Osteoblast (primary cell): ENCODE measurements around the gene CYP19A1. TPM values are rescaled to one million over a fixed set of nuclear protein-coding genes. Genes with fewer than 3 reads are reported as not detected.

ENCODE experiments used
- DNase-seq: peaks from one replicate; pipeline ENCODE4 v3.0.0; 2011; ENCODE audit warnings: low spot score, mixed read lengths; ENCODE audit not compliant: insufficient read length; ENCODE audit errors: missing footprints
- H2AFZ ChIP-seq: 2 replicates; pipeline ENCODE4 v1.6.0; 2011; ENCODE audit warnings: mild to moderate bottlenecking, low read length
- H3K27ac ChIP-seq: 2 replicates; pipeline ENCODE4 v1.5.1; 2011; ENCODE audit warnings: mild to moderate bottlenecking, low read depth, low read length, moderate library complexity
- H3K27me3 ChIP-seq: 2 replicates; pipeline ENCODE4 v1.6.0; 2012; ENCODE audit warnings: mild to moderate bottlenecking, control low read depth, inconsistent platforms, low read length, moderate library complexity; ENCODE audit not compliant: insufficient read depth
- H3K36me3 ChIP-seq: 2 replicates; pipeline ENCODE4 v1.5.1; 2011; ENCODE audit warnings: mild to moderate bottlenecking, low read length, control low read depth, moderate library complexity; ENCODE audit not compliant: insufficient read depth
- H3K4me1 ChIP-seq: 2 replicates; pipeline ENCODE4 v1.5.1; 2011; ENCODE audit warnings: mild to moderate bottlenecking, low read length, control low read depth, moderate library complexity; ENCODE audit not compliant: insufficient read depth
- H3K4me2 ChIP-seq: 2 replicates; pipeline ENCODE4 v1.6.0; 2011; ENCODE audit warnings: mild to moderate bottlenecking, low read length; ENCODE audit not compliant: insufficient read depth
- H3K4me3 ChIP-seq: fragments of 200-600 bp; sonication (generic); 3 replicates; pipeline ENCODE4 v1.5.1; 2012; ENCODE audit warnings: mild to moderate bottlenecking, low read length, inconsistent platforms; ENCODE audit not compliant: insufficient read depth
- H3K79me2 ChIP-seq: 2 replicates; pipeline ENCODE4 v1.6.0; 2012; ENCODE audit warnings: mild to moderate bottlenecking, low read length, control low read depth, inconsistent platforms; ENCODE audit not compliant: insufficient read depth
- H3K9me3 ChIP-seq: 2 replicates; pipeline ENCODE4 v1.5.1; 2011; ENCODE audit warnings: low read depth, low read length, control low read depth
- H4K20me1 ChIP-seq: 2 replicates; pipeline ENCODE4 v1.6.0; 2012; ENCODE audit warnings: mild to moderate bottlenecking, low read length, control low read depth; ENCODE audit not compliant: insufficient read depth
- CTCF ChIP-seq: IDR thresholded peaks from 2 replicates; pipeline ENCODE4 v1.5.1; 2011; ENCODE audit warnings: mild to moderate bottlenecking, low read depth, low read length, moderate library complexity; ENCODE audit errors: extremely low read depth
- total RNA-seq: library from RNA; depleted of rRNA; stranded (reverse); fragments of >200 nt; gene quantifications from 2 replicates; pipeline ENCODE4 v1.2.3, GENCODE V29; 2012

CYP19A1 gene
- total RNA-seq, 1 donor: 2.2 TPM

DNA sequence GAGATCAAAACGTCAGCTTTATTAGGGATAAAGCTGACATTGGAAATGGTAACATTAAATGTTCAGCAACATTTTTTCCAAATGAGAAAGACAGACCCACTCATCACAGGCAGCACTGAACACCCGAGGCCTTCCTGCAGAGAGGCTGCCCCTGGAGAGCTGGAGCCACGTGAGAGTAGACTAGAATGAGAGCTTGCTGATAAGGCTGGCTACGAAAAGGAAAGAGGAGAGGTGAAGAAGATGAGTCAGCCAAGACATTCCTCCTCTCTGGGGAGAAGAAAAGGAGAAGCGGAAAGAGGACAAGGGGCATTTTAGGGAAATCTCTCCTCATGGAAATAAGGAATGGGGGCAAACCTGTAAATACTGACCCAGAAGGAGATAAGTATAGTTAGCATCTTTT, 7.3 kb downstream of the CYP19A1 start:
- DNase-seq: peak; percentile 72
- H3K9me3 ChIP-seq: no peaks in the 10 kb centered on the region
- H4K20me1 ChIP-seq: no peaks in the 10 kb centered on the region
- H3K36me3 ChIP-seq: no peaks in the 10 kb centered on the region
- no peaks in the 10 kb centered on the region for H3K79me2 ChIP-seq
- no peak overlapping the region for H3K4me2 ChIP-seq
- H3K4me3 ChIP-seq: no peak overlapping the region
- no peaks in the 10 kb centered on the region for H3K27me3 ChIP-seq
- peak overlapping the region; percentile 35 for H3K27ac ChIP-seq
- no peak for TF ChIP-seq CTCF
- H3K4me1 ChIP-seq: peaks cover 40% of the 10 kb centered on the region
- H2AFZ ChIP-seq: no peak overlapping the region

DNA sequence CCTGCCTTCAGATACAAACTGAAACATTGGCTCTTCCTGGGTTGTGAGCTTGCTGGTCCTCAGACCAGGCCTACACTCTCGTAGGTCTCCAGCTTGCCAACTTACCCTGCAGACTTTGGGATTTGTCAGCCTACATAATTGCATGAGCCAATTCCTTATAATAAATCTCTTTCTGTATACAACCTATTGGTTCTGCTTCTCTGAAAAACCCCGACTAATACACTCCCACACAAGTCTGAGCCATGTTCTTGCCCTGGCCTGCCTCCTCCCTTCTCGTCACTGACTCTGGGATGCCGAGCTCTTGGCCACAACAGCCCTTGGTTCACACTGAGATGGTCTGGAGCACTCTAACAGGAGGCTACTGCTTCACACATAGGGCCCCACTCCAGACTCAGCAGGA, 9.5 kb downstream of the CYP19A1 start:
- no peak overlapping the region for H3K4me3 ChIP-seq
- no peak for DNase-seq
- H3K4me2 ChIP-seq: no peak overlapping the region
- no peaks in the 10 kb centered on the region for H3K27me3 ChIP-seq
- no peaks in the 10 kb centered on the region for H4K20me1 ChIP-seq
- H3K9me3 ChIP-seq: no peaks in the 10 kb centered on the region
- no peak for TF ChIP-seq CTCF
- H3K79me2 ChIP-seq: no peaks in the 10 kb centered on the region
- no peaks in the 10 kb centered on the region for H3K36me3 ChIP-seq
- no peak overlapping the region for H2AFZ ChIP-seq
- H3K27ac ChIP-seq: no peak overlapping the region
- peaks cover 34% of the 10 kb centered on the region for H3K4me1 ChIP-seq

DNA sequence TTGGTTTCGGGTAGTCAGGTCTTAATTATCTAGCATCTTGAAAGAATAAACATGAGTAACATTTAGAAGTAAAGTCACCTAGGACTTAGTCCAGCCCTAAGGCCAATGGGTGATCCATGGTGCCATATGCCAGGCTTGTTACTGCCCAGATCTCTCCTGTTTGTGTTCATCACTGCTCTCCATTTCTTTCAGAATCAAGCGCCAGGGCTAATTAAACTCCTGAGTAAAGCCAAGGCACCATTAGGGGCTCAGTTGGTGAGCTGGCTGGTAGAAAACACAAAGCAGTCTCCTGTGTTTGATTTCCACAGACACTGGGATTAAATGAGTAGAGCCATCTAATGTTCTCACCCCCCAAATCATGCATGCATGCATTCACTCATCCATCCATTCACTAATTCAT, 11.3 kb downstream of the CYP19A1 start:
- no peak for TF ChIP-seq CTCF
- Histone ChIP-seq H2AFZ (no peak overlapping the region), H3K79me2 (no peaks in the 10 kb centered on the region), H3K36me3 (no peaks in the 10 kb centered on the region), H3K27ac (no peak overlapping the region), H4K20me1 (no peaks in the 10 kb centered on the region), H3K4me3 (no peak overlapping the region), H3K27me3 (no peaks in the 10 kb centered on the region), H3K9me3 (no peaks in the 10 kb centered on the region), H3K4me2 (no peak overlapping the region), H3K4me1 (peaks cover 25% of the 10 kb centered on the region)
- no peak for DNase-seq

DNA sequence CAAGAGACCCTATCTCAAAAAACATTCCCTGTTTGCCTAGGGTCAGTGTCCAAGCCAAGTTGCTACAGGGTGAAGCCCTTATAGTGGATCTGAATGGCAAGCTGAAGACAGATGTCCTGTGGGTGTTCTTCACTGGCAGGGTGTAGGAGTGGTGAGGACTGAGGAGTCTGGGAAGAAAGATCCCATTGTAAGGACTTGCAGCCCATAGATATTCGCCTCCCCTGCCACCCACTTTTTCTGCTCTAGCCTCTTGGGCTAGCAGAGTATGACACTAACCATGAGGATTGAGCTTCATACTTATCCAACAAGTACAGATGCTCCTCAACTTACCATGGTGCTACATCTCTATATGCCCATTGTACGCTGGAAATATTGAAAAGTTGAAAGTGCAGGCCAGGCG, 13.2 kb downstream of the CYP19A1 start:
- no peak overlapping the region for H3K4me2 ChIP-seq
- H3K36me3 ChIP-seq: no peaks in the 10 kb centered on the region
- H3K9me3 ChIP-seq: no peaks in the 10 kb centered on the region
- peaks cover 9% of the 10 kb centered on the region for H3K4me1 ChIP-seq
- no peak for DNase-seq
- no peak overlapping the region for H3K4me3 ChIP-seq
- no peak for TF ChIP-seq CTCF
- H2AFZ ChIP-seq: no peak overlapping the region
- H3K27ac ChIP-seq: no peak overlapping the region
- no peaks in the 10 kb centered on the region for H3K27me3 ChIP-seq
- H4K20me1 ChIP-seq: no peaks in the 10 kb centered on the region
- H3K79me2 ChIP-seq: no peaks in the 10 kb centered on the region
